GM21367 (cell line): ENCODE data around the gene MEX3B.

Source experiments
- ATAC-seq: cut with Tn5 transposase; IDR thresholded peaks from one replicate; pipeline ENCODE4 v1.9.1; 2021; ENCODE audit not compliant: unreplicated experiment

The MEX3B gene

DNA sequence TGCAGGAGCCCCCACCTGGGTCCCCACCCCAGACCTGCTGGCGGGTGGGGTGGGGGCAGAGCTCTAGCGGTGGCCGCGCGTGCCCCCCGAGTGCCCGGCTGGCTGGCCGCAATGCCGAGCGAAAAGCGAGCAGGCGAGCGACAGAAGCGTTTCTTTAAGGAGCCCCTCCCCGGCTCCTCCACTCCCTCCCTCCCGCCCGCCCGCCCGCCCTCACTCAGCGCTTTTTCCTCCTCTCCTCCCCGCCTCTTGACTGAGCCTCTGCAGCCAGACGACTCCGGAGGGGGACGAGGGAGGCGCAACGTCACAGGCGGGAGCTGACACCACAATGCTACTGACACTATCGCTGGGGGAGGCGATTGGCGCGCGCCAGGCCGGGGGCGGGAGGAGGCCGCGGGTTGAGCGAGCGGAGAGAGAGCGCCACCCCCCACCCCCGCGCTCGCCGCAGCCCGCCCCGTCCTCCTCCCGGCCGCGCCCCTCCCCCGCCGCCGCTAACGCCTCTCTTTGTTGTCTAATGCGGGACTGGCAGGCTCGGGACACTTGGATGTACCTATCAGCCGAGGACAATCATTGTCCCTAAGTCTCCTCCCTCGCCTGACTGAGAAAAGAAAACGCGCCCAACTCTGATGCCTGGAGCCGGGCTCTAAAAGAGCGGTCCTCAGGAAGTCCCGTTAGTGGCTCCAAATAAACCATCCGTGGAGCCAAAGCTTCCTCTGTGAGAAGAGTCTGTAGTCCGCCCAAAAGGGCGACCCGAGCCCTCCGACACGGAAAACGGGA lies at the start of gene MEX3B:
Gene MEX3B (minus strand): TSS at position 127 of the 774 bp plus-strand sequence. CDS start 313 bp downstream, outside the sequence.
- ATAC-seq, result peak; percentile 78

DNA sequence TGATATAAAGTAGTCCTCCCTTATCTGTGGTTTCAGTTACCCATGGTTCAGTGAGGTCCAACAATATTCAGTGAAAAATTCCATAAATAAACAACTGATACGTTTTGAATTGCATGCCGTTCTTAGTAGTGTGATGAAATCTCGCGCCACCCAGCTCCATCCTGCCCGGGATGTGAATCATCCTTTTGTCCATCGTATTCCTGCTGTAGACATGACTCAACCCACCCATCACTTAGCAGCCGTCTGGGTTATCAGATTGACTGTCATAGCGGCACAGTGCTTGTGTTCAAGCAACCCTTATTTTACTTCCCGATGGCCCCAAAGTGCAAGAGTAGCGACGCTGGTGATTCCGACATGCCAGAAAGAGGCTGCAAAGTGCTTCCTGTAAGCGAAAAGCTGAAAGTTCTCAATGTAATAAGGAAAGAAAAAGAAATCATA lies 48.0 kb upstream of the MEX3B start:
- no peak for ATAC-seq

DNA sequence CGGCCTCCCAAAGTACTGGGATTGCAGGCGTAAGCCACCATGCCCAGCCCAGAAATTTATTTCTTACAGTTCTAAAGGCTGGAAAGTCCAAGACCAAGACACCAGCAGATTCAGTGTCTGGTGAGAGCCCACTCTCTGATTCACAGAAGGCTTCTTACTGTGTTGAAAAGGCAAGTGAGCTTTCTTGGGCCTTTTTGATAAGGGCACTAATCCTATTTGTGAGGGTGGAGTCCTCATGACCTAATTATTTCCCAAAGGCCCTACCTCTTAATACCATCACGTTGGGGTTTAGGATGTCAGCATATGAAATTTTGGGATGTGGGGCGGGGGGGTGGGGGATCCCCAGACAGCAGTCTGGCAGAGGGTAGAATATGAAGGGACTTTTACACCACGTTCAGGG lies 47.5 kb upstream of the MEX3B start:
- no peak for ATAC-seq

DNA sequence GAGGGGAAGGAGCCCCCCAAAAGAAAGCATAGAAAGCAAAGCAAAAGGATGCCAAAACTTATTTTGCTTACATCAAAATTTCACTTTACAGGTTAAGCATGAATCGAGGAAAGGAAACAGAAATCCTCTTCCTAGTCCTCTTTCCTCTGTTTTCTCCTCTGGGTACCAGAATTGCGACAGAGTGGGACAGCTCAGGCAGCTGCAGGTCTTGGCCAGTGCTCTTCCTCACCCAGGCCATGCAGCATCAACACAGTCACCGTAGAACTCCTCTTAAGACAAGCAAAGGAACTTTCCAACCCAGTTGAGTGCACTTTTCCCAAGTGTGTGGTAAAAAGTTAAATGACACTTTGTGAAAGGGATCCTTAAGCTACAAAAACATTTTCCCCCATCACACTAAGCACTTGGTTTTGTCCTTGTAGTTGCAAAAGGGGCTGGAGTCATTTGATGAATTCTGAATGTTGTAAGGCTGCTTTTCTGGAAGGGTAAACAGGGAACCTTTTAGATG lies 45.9 kb upstream of the MEX3B start:
- no peak for ATAC-seq

DNA sequence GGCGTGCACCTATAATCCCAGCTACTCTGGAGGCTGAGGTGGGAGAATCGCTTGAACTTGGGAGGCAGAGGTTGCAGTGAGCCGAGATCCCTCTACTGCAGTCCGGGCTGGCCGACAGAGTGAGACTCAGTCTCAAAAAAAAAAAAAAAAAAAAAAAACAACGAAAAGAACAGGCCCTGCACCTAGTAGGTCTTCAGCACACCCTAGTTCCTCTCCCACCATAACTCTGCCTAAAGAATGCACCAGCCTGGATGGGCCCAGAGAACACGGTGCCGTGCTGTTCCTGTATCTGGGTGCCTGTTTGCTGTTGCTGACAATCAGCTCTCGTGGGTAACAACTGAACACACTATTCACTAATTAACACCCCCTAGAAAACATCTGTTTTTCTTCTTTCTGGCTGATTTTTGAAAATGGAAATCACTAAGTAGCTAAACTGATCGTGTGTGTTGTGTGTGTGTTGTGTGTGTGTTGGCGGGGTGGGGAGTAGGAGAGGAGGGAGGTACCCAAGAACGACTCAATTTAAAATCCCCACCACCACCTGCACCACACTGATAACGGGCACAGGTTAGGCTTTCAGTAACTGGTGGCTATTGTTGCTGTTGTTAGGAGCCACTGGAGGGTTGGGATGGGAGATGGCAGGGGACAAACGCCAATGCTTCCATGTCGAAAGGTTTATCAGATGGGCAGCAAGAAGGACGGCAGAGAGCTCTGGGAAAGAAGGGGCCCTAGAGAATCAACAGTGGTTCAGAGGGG lies 40.6 kb upstream of the MEX3B start:
- ATAC-seq, result no peak

DNA sequence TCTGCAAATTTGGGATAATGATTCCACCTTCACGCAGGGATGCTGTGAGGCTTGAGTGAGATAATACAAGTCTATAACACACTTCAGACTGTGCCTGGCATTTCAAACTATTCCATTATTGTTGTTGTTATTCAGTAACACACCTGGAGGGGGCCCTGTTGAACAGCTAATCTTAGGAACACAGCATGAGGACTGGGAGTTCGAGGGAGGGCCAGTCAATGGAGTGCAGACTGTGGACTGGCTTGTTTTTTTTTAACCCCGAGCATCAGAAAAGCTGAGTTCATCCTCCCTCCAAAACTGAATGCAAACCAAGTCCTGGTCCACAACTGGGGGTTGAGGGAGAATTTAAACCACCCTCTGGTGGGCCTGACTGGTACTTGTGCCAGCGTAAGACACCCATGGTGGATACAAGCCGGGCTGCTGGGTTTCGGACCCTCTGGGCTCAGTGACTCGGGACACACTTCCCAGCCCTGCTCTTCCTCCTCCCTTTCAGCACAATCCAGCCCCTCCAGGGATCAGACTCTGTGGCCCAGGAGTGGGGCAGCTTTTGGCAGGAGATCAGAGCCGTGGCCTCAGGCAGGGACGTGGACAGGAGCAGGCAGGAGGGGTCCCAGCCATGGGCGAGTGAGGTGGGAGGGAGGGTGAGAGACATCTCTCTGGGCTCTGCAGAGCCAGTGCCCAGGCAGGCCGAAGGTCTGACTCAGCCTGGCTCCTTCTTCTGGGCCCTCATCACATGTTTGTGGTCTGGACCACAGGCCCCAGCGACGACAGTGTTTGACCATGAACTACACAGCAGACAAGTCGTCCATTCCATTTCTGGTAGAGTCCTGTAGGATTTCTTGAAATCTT lies 36.3 kb upstream of the MEX3B start:
- no peak for ATAC-seq

DNA sequence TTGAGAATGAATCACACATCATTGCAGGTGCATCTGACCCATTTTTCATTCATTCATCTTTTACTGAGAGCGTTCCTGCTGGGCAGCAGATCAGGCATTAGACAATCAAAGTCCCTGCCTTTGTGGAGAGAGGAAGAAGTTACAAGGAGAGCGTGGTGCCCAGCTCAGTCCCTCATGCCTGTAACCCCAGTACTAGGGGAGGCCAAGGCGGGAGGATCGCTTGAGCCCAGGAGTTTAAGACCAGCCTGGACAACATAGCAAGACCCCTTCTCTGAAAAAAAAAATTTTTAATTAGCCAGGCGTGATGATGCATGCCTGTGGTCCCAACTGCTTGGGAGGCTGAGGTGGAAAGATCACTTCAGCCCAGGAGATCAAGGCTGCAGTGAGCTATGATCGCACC lies 35.0 kb upstream of the MEX3B start:
- no peak for ATAC-seq

DNA sequence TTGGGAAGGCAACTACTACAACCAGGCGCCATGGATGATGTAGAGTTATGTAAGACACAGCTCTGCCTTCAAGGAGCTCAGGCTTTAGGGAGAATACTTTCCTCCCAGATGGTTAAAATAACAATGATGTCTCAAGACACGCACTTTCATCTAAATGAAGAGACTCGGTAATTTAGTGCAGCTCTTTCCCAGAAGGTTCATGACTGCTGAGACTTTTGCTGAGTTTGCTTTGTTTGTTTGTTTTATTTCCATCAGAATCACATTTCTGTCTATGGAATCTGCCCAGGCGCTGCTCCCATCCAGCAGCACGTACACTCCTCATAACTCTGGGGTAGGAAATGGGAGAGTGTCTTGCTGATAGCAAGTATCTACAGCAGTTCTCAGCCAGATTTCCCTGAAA lies 33.9 kb upstream of the MEX3B start:
- no peak for ATAC-seq

DNA sequence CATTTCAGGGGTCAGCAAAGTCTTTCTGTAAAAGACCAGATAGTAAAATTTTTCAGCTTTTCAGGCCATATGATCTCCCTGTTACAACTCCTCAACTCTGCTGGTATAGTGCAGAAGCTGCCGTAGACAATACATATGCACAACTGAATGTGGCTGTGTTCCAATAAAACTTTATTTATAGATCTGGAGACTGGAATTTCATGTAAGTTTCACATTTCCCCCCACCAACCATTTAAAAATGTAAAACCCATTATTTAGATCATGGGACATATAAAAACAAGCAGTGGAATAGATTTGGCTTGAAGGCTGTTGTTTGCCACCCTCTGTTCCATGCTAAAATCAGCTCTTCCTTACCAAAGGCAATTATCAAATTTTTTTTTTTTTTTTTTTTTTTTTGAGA lies 28.8 kb upstream of the MEX3B start:
- no peak for ATAC-seq

DNA sequence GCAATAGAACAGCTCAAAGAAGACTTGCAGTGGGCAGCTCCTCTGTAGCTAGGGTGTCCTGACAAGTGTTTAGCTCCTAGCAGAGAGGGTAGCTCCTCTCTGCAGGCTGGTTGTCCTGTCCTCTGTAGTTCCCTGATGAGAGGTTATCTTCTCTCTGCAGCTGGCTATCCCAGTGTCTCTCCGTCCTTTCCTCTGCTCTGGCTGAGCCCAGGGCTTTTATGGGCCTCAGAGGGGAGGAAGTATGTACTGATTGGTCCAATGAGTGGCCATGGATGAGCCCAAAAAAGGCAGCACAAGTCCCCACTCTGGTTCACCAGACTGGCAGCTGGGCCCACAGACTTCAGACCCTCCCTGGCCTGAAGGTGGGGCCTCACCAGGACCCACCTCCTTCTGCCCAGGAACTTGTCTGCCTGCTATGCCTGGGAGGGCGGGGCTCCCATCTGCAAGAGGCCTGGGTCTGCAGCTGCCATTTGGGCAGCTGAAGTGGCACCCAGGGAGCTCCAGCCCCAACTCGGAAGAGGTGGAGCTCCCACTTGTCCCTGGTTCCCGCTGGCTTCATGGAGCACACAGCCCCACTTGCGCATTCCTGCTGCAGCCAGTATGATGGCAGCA lies 27.2 kb upstream of the MEX3B start:
- ATAC-seq, result no peak

DNA sequence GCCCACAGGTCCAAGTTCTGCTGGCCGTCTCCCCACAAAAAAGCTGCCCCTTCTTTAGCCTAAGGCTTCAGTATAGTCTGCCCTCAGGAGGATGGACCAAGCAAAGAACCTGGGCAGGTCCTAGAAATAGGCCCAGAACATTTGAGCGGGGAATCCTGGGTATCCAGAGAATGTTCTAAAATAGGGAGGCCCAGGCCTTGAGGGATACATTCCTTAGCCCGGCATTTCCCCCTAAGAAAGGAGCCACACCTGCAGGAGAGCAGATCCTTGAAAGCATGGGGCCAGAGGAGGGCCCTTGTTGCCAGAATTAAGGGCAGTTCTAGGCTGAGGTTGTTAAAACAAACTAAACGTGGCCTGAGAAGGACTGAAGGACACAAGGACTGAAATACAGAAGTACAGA lies 20.6 kb upstream of the MEX3B start:
- no peak for ATAC-seq

DNA sequence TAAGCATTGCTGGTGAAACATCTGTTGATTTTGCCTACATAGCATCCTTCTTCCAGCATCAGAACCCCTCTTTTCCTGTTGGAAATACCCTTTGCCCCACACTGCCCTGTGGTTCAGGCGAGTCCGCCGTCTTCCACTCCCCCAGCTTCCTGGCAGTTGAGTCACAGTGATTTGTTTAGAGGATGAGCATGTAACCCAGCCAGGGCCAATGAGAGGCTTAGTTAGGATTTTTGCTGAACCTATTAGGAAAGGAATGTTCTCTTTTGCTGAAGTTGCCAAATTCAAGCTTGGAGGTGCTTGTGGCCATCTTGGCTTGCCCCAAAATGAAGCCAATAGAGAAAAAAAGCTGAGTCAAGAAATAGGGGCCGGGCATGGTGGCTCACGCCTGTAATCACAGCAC lies 19.0 kb upstream of the MEX3B start:
- no peak for ATAC-seq

DNA sequence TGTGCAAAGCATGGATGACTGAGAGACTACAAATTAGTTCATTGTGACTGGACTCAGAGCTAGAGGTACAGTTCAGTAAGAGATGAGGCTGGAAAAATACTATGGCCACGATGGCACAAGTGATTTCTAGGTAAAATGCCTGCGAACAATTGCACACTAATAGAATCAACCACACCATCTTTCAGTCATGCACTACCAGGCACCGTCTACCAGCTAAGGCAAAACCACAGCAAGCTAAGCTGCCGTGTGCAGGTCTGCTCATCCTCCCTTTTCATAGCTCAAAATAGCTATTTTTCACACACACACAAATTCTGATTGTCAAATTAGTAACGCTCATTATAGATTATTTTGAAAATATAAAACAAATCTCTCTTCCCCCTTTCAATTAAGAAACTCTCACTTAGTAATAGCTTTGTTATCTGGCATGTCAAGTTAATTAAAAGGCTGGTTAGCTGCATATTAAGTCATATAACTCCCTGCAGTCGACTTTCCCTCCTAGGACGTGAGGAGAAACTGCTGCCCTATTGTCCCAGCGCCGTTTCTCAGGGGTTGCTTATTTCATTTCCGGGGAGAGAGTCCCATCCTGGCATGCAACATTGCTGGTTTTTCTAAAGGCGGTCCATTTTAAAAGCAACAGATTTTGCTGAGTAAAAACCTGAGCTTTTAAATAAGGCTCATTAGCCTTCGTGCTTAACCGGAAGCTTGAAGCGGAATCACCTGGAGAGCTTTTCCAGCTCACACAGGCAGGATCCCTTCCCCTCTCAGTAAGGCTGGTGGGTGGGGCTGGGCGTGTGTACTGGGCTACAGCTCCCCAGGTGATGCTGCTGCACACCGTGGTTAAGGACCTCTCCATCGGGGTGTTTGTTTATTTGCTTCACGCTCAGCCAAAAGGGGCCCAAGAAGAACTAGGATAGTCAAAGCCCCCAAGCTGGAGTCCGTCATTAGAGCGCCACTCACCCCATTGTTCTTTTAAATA lies 16.9 kb upstream of the MEX3B start:
- no peak for ATAC-seq

DNA sequence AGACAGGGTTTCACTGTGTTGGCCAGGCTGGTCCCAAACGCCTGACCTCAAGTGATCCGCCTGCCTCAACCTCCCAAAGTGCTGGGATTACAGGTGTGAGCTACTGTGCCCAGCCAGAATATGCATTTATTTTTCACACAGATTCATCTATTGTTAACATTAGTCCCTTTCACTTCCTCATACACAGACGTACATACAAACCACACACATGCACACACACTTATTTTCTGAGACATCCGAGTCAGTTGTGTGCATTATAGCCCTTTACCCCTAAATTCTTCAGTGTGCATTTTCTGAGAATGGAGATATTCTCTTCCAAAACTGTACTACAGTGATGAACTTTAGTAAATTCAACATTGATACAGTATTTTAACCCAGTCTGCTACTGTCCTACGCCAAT lies 15.0 kb upstream of the MEX3B start:
- no peak for ATAC-seq

DNA sequence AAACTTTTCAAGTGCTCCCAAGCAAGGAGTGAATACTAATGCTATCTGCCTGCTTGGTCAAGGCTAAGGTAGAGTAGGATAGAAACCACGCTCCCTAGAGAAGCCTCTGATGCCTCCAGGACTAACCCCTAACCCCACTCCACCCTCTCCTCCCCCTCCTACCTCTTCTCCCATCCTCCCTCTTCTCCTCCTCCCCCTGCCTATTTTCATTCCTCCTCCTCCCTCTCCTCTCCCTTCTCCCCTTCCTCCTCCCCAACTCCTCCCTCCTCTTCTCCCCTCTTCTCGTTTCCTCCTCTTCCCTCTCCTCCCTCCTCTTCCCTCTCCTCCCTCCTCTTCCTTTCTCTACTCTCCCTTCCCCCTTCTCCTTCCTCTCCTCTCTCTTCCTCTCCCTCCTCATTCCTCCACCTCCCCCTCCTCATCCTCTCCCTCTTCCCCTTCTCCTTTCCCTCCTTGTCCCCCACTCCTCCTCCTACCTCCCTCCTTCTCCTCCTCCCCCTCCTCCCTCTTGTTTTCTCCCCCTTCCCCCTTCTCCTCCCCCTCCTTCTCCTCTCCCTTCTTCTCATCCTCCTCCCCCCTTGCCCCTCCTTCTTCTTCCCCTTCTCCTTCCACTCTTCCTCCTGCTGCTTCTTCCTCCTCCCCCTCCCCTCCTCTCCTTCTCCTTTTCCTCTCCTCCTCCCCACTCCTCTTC lies 12.8 kb upstream of the MEX3B start:
- no peak for ATAC-seq

DNA sequence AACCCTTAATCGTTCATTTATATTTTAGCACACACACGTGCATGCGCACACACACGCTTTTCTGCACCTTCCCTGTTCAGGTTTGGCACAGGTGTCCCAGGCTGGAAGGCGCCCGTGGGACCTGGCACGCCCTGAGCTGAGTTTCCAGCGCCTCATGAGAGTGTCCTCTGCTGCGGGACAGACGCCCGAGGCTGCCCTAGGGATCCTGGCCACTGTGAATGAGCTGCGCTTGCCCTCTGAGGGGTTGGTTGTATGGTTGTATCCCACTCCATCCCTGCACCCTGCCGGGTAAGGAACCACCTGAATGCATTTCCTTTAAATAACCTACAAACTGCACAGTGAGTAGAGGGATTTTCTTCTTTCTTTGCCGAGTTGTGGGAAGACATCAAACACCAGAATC lies 12.2 kb upstream of the MEX3B start:
- ATAC-seq, result no peak

DNA sequence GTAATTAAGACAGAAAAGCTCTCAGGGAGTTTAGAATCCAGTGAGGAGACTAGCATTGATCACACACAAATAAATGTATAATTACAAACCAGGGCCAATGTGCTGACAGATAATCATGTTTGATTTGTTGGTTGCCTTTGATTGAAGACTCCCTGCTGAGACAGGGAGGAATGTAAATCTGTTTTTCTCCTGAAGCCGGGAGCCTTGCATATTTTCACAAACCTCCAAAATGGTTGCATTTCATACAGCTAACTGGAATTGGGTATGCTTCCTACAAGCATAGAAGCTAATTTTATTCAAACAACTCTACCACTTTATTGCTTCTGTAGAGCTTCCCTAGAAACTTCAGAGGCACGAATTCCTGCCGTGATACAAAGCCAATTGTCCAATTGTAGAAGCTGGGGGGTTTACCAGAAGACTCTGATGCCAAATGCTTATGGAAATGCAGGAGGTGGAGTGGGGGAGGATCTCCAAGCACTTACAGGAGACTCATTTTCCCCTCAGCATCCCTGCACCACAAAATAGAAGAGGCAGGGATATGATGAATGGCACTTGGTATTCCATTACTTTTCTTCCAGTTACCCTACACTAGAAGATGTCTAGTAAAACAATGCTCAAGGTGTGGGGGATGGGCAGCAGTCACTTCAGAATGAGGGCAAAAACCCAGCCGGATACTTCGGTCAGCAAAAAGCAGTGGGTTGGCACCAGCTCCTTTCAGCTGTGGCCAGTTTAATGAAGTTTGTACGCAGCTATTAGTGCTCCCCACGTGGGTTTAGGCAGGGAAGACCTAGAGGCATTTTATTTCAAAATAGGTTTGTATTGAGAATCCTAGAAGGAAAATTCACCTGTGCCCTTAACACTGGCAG lies 11.4 kb upstream of the MEX3B start:
- no peak for ATAC-seq

DNA sequence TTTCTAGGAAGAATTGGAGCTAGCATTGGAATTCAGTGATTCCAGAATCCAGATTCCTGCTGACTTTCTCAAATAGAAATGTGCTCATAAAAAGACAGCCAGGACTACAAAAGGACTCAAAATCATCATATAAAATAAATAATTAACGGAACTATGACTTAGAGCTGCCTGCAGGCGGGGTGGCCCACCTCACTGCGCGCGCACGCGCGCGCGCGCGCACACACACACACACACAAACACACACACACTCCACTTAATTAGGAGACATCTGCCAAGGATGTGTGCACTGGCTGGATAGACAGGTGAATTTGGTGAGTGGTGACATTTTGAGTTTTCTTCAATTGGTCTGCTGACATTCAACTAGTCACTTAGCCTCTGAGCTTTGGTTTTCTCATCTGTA lies 6.9 kb upstream of the MEX3B start:
- no peak for ATAC-seq
